Measurements from ENCODE around the gene ASIP. TPM values are rescaled to one million over a fixed set of nuclear protein-coding genes. Genes with fewer than 3 reads are reported as not detected.

Gene ASIP
- total and polyA plus RNA-seq, 2 experiments from 2014 or later: not detected

GRCh38 chr20:34193051-34193450 is 48.2 kb upstream of the ASIP start:
- Histone ChIP-seq H3K27me3 (ENCODE audit: insufficient read depth) (no peaks in the 10 kb centered on the region), H3K79me2 (replicated peaks; ENCODE audit: insufficient read depth) (no peaks in the 10 kb centered on the region), H3K4me1 (ENCODE audit: insufficient read depth) (0 out of 2 replicates have a peak, but pooled peaks cover 9% of the 10 kb centered on the region), H3F3A (replicated peaks; ENCODE audit: low read depth) (no peaks in the 10 kb centered on the region), H3K9me2 (ENCODE audit: insufficient read depth) (no peaks in the 10 kb centered on the region), H3K4me2 (no peak overlapping the region), H3K27ac (ENCODE audit: low read depth) (no peak overlapping the region), H4K20me1 (replicated peaks; ENCODE audit: insufficient read depth) (no peaks in the 10 kb centered on the region), H3K4me3 (no peak overlapping the region), H3K36me3 (ENCODE audit: insufficient read depth) (no peaks in the 10 kb centered on the region), H2AFZ (no peak overlapping the region)
- DNase-seq (ENCODE audit: low spot score): no peak
- H3K27ac Mint-ChIP-seq: no peak overlapping the region
- ATAC-seq: no peak
- TF ChIP-seq REST (IDR thresholded peaks at IDR 0.05; ENCODE audit: unreplicated experiment): no peak
- TF ChIP-seq CTCF (conservative IDR thresholded peaks at IDR 0.05; ENCODE audit: low read depth in 2 of 2): no peak
- TF ChIP-seq STAT1 (IDR thresholded peaks at IDR 0.05; ENCODE audit: unreplicated experiment): no peak
- TF ChIP-seq ZNF114 (CRISPR knock-in tag; IDR thresholded peaks at IDR 0.05): no peak
- TF ChIP-seq EZH2 (IDR thresholded peaks at IDR 0.05; ENCODE audit: low read depth, unreplicated experiment): no peak
- H3K4me3 Mint-ChIP-seq: no peak overlapping the region
- H3K9me3 Mint-ChIP-seq: no peaks in the 10 kb centered on the region
- peaks cover 25% of the 10 kb centered on the region for H3K4me1 Mint-ChIP-seq
- peaks cover 2% of the 10 kb centered on the region for H3K27me3 Mint-ChIP-seq (ENCODE audit: insufficient read depth, low read depth, poor library complexity)
- no peaks in the 10 kb centered on the region for H3K36me3 Mint-ChIP-seq (ENCODE audit: low read depth)

GRCh38 chr20:34199183-34199582 is 42.0 kb upstream of the ASIP start:
- DNase-seq (ENCODE audit: low spot score) (no peak), ATAC-seq (no peak)
- Mint-ChIP-seq H3K27me3 (ENCODE audit: insufficient read depth, low read depth, poor library complexity) (no peaks in the 10 kb centered on the region), H3K36me3 (ENCODE audit: low read depth) (no peaks in the 10 kb centered on the region), H3K4me1 (peaks cover 10% of the 10 kb centered on the region), H3K27ac (no peak overlapping the region), H3K9me3 (no peaks in the 10 kb centered on the region), H3K4me3 (no peak overlapping the region)
- H3K9me2 ChIP-seq (ENCODE audit: insufficient read depth): no peaks in the 10 kb centered on the region
- no peaks in the 10 kb centered on the region for H3K27me3 ChIP-seq (ENCODE audit: insufficient read depth)
- H3K4me2 ChIP-seq: no peak overlapping the region
- no peaks in the 10 kb centered on the region for H3F3A ChIP-seq (replicated peaks; ENCODE audit: low read depth)
- no peak overlapping the region for H3K4me3 ChIP-seq
- H3K4me1 ChIP-seq (ENCODE audit: insufficient read depth): 0 out of 2 replicates have a peak, but pooled peaks cover 3% of the 10 kb centered on the region
- no peaks in the 10 kb centered on the region for H4K20me1 ChIP-seq (replicated peaks; ENCODE audit: insufficient read depth)
- H2AFZ ChIP-seq: no peak overlapping the region
- H3K79me2 ChIP-seq (replicated peaks; ENCODE audit: insufficient read depth): no peaks in the 10 kb centered on the region
- no peak overlapping the region for H3K27ac ChIP-seq (ENCODE audit: low read depth)
- no peaks in the 10 kb centered on the region for H3K36me3 ChIP-seq (ENCODE audit: insufficient read depth)
- TF ChIP-seq EZH2 (IDR thresholded peaks at IDR 0.05; ENCODE audit: low read depth, unreplicated experiment) (no peak), ZNF462 (CRISPR knock-in tag; IDR thresholded peaks at IDR 0.05) (no peak), ETS1 (IDR thresholded peaks at IDR 0.05) (no peak), JUNB (IDR thresholded peaks at IDR 0.05; ENCODE audit: unreplicated experiment) (no peak), CREB1 (CRISPR knock-in tag; IDR thresholded peaks at IDR 0.05; ENCODE audit: low read depth) (no peak), ZNF331 (CRISPR knock-in tag; IDR thresholded peaks at IDR 0.05; ENCODE audit: low read depth) (no peak)

Measured in GM23338 (cell line).